Endodermal cell (in vitro differentiated cells): Measurements from ENCODE around the gene ART1. TPM values are rescaled to one million over a fixed set of nuclear protein-coding genes. Genes with fewer than 3 reads are reported as not detected.

ENCODE experiments used
- DNase-seq: peaks from one replicate; pipeline ENCODE4 v3.0.0-alpha.2; 2017
- H3K27ac ChIP-seq: 2 replicates; pipeline ENCODE4 v1.5.1; 2013; ENCODE audit warnings: mild to moderate bottlenecking, low read depth, low read length, moderate library complexity
- H3K27me3 ChIP-seq: 2 replicates; pipeline ENCODE4 v1.6.1; 2013; ENCODE audit warnings: mild to moderate bottlenecking, low read length, moderate library complexity; ENCODE audit not compliant: insufficient read depth, control insufficient read depth, poor library complexity, severe bottlenecking
- H3K36me3 ChIP-seq: 2 replicates; pipeline ENCODE4 v1.7.0; 2013; ENCODE audit warnings: mild to moderate bottlenecking, low read length, moderate library complexity; ENCODE audit not compliant: control insufficient read depth, insufficient read depth
- H3K4me1 ChIP-seq: one replicate; pipeline ENCODE4 v1.7.0; 2013; ENCODE audit warnings: low read length; ENCODE audit not compliant: control insufficient read depth, insufficient read depth
- H3K4me3 ChIP-seq: 2 replicates; pipeline ENCODE4 v1.5.1; 2013; ENCODE audit warnings: mild to moderate bottlenecking, low read length, moderate library complexity
- H3K9ac ChIP-seq: 2 replicates; pipeline ENCODE4 v1.6.1; 2013; ENCODE audit warnings: mild to moderate bottlenecking, low read length, moderate library complexity; ENCODE audit not compliant: poor library complexity, severe bottlenecking; ENCODE audit errors: extremely low read depth
- H3K9me3 ChIP-seq: 2 replicates; pipeline ENCODE4 v1.6.1; 2013; ENCODE audit warnings: mild to moderate bottlenecking, low read length, moderate library complexity; ENCODE audit not compliant: control insufficient read depth
- H3K27ac Mint-ChIP-seq: 2 replicates; pipeline ENCODE4 v1.8.0; 2020; ENCODE audit warnings: mixed read lengths
- H3K27me3 Mint-ChIP-seq: 2 replicates; pipeline ENCODE4 v1.8.0; 2021; ENCODE audit warnings: mild to moderate bottlenecking, mixed read lengths; ENCODE audit not compliant: insufficient read depth
- H3K36me3 Mint-ChIP-seq: 2 replicates; pipeline ENCODE4 v1.8.0; 2020; ENCODE audit warnings: low read depth, mixed read lengths
- H3K4me1 Mint-ChIP-seq: 2 replicates; pipeline ENCODE4 v1.8.0; 2020; ENCODE audit warnings: mixed read lengths
- H3K4me3 Mint-ChIP-seq: 2 replicates; pipeline ENCODE4 v1.8.0; 2020; ENCODE audit warnings: mild to moderate bottlenecking, moderate library complexity, mixed read lengths
- H3K9me3 Mint-ChIP-seq: 2 replicates; pipeline ENCODE4 v1.8.0; 2020; ENCODE audit warnings: mild to moderate bottlenecking, mixed read lengths
- WGBS, 2 experiments: methylation state at CpG; one replicate each; pipeline versions ENCODE4 v1.1.5 to v1.1.7; 2013; ENCODE audit warnings: missing lambda C conversion rate in 2 of 2, mixed read lengths in 1 of 2; ENCODE audit not compliant: insufficient coverage in 1 of 2, insufficient read length in 1 of 2; 5-methylcytosine and 5-hydroxymethylcytosine counted together
- total RNA-seq, 2 donors: library from RNA; stranded (reverse); fragmentation: NEBNext Ultra II Directional in 1 of 2; extraction: Animal tissue kit (Norgen Biotek cat#: 25700) in 1 of 2; gene quantifications; 2 replicates in 1 of 2; 3 replicates in 1 of 2; pipeline ENCODE4 v1.2.1, GENCODE V29; 2021
- TF ChIP-seq, protein P1 (sequence below): fragments of 200-600 bp; sonication (generic); conservative IDR thresholded peaks from 2 replicates; pipeline ENCODE4 v1.5.0; 2021; ENCODE audit warnings: antibody characterized with exemption, mild to moderate bottlenecking

Gene ART1
- total RNA-seq, 2 donors from 2014 or later, result not detected

GRCh38 chr11:3637201-3637600 lies 7.7 kb upstream of the ART1 start:
- TF ChIP-seq, protein P1, sequence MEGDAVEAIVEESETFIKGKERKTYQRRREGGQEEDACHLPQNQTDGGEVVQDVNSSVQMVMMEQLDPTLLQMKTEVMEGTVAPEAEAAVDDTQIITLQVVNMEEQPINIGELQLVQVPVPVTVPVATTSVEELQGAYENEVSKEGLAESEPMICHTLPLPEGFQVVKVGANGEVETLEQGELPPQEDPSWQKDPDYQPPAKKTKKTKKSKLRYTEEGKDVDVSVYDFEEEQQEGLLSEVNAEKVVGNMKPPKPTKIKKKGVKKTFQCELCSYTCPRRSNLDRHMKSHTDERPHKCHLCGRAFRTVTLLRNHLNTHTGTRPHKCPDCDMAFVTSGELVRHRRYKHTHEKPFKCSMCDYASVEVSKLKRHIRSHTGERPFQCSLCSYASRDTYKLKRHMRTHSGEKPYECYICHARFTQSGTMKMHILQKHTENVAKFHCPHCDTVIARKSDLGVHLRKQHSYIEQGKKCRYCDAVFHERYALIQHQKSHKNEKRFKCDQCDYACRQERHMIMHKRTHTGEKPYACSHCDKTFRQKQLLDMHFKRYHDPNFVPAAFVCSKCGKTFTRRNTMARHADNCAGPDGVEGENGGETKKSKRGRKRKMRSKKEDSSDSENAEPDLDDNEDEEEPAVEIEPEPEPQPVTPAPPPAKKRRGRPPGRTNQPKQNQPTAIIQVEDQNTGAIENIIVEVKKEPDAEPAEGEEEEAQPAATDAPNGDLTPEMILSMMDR, result no peak
- no peaks in the 10 kb centered on the region for H3K36me3 ChIP-seq
- peaks cover 3% of the 10 kb centered on the region for H3K36me3 Mint-ChIP-seq
- H3K27me3 Mint-ChIP-seq, result peaks cover 13% of the 10 kb centered on the region
- WGBS, 2 experiments, result 88% methylated on average over 13 of the region's 13 CpGs; no CpG with 5 or more reads in 1 of the 2 experiments
- H3K27ac ChIP-seq, result no peak overlapping the region
- no peak overlapping the region for H3K27ac Mint-ChIP-seq
- no peak overlapping the region for H3K9ac ChIP-seq
- H3K4me1 ChIP-seq, result no peaks in the 10 kb centered on the region
- no peaks in the 10 kb centered on the region for H3K27me3 ChIP-seq
- H3K4me3 ChIP-seq, result no peak overlapping the region
- H3K9me3 Mint-ChIP-seq, result no peaks in the 10 kb centered on the region
- no peak for DNase-seq
- no peaks in the 10 kb centered on the region for H3K4me1 Mint-ChIP-seq
- H3K4me3 Mint-ChIP-seq, result no peak overlapping the region
- no peaks in the 10 kb centered on the region for H3K9me3 ChIP-seq

DNA sequence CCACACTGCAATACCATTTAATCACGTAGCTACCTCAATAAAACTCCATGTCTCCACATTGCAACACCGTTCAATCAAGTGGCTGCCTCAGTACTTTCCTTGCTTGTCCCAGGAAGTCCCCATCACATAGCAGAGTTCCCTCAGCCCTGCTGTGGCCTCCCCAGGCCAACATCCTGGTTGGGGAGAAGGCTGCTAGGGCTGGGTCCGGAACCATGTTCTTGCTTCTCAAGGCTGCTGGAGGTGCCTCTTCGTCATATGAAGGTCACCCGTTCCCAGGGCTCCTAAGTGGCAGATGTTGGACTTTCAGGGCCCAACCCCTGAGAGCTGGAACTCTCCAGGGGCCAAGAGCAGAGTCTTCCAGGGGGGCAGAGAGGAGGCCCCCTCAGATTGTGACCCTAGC lies 6.4 kb upstream of the ART1 start:
- Mint-ChIP-seq H3K36me3 (peaks cover 3% of the 10 kb centered on the region), H3K4me1 (peaks cover 3% of the 10 kb centered on the region), H3K4me3 (no peak overlapping the region), H3K27ac (no peak overlapping the region), H3K27me3 (peaks cover 13% of the 10 kb centered on the region), H3K9me3 (peaks cover 2% of the 10 kb centered on the region)
- H3K9me3 ChIP-seq, result no peaks in the 10 kb centered on the region
- H3K9ac ChIP-seq, result no peak overlapping the region
- H3K27me3 ChIP-seq, result no peaks in the 10 kb centered on the region
- TF ChIP-seq, protein P1, result no peak
- no peak for DNase-seq
- no peak overlapping the region for H3K27ac ChIP-seq
- no peak overlapping the region for H3K4me3 ChIP-seq
- 90 to 94% methylated on average over 3 to 5 of the region's 5 CpGs for WGBS, 2 experiments
- no peaks in the 10 kb centered on the region for H3K4me1 ChIP-seq
- no peaks in the 10 kb centered on the region for H3K36me3 ChIP-seq

GRCh38 chr11:3639841-3640240 lies 5.1 kb upstream of the ART1 start:
- Histone ChIP-seq H3K4me3 (no peak overlapping the region), H3K4me1 (no peaks in the 10 kb centered on the region), H3K9me3 (peaks cover 10% of the 10 kb centered on the region), H3K27me3 (no peaks in the 10 kb centered on the region), H3K9ac (no peak overlapping the region), H3K36me3 (no peaks in the 10 kb centered on the region), H3K27ac (no peak overlapping the region)
- H3K4me1 Mint-ChIP-seq, result peaks cover 3% of the 10 kb centered on the region
- no peak for DNase-seq
- H3K27me3 Mint-ChIP-seq, result peaks cover 16% of the 10 kb centered on the region
- 95 to 96% methylated on average over 13 to 14 of the region's 14 CpGs for WGBS, 2 experiments
- H3K36me3 Mint-ChIP-seq, result peaks cover 11% of the 10 kb centered on the region
- TF ChIP-seq, protein P1, result no peak
- H3K9me3 Mint-ChIP-seq, result peaks cover 14% of the 10 kb centered on the region
- H3K27ac Mint-ChIP-seq, result no peak overlapping the region
- H3K4me3 Mint-ChIP-seq, result no peak overlapping the region
